NCI-H2227 treated with DMSO at 0.1 percent for 48 hours (cell line): ENCODE results near the gene VWA7.

Experiments used
- DNase-seq: peaks from one replicate; lab custom pipeline; 2025; lab: John Stamatoyannopoulos, UW

VWA7 gene

GRCh38 chr6:31729979-31730630 is 47.0 kb downstream of the VWA7 start:
- DNase-seq, result peak; percentile 87

GRCh38 chr6:31729515-31729978 is 47.6 kb downstream of the VWA7 start:
- peak; percentile 85 for DNase-seq

- DNase-seq, result no peak
Observed at GRCh38 chr6:31728767-31729514, 48.2 kb downstream of the VWA7 start, which contains the start of gene DDAH2. Gene DDAH2, minus strand, starts transcription at chr6:31729299. Its CDS starts 138 bp downstream, at chr6:31729161.

DNA sequence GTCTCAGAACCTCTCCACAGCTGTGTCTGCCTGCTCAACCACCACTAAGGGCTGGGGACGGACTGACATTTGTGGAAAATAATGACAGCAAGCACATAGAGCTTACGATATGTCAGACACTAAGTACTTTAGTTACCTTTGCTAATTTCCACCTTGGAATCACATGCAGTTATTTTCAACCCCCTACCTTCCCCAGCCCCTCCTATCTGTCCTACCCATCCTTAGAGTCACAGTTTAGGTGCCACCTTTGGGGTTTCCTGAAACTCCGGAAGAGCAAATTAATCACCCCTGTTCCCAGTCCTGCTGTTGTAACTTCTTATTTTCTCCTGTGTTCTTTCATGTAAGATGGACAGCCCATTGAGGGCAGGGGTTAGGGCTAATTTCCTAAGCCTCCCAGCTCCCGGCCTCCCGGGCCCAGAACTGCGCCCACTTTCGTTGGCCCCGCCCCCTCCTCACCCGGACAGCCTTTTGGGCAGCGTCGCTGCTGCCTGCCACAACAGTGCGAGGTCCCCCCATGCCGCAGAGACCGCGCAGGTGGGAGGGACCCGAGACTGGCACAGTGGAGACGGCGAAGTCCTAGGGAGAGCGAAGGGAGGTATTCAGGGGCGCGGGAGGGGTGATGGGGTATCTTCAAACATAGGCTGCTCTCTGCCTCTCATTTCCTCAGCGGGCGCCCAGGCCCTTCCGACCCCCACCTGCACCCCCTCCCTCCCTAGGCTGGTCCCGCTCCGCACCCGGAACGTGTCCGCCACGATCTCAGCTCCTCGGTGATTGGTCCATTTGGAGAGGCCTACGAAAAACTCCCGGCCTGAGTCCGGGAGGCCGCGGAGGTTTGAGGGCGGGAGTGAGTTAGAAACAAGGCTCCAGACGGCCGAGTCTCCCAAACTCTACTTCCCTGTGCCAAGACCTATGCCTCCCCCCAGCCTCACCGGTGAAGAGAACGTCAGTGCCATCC is 49.1 kb downstream of the VWA7 start:
- no peak for DNase-seq

DNA sequence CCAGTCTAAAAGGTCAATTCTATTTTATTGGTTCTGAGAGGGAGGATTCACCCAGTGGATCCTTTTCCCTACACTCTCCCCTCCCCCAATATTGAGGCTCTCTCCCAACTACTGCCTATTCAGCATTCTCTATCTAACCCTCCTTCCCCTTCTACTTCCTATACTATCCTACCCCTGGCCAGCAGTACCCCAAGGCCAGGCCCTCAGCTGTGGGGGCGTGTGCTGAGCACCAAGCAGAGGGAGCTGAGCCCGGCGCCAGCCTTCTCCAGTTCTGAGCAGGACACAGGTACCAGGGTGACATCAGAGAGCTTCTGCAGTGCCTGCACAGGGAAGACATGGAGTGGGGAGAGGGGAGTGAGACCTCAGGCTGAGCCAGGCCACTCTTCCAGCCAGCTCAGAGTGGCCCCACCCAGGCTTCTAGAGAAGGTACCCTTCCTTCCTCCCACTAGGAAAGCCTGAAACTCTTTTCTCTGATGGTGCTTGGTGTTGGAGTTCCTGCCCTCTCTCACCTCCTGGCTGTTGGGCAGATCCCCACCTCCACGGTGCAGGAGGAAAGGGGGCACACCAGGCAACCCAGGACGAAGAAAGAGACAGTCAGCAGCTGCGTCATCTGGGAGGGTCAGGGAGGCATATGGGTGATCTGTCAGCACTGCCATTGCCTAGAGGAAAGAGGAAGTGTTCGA is 50.0 kb downstream of the VWA7 start:
- no peak for DNase-seq

- no peak for DNase-seq
Observed at GRCh38 chr6:31725502-31726350, 51.4 kb downstream of the VWA7 start.

- DNase-seq, result no peak
Observed at GRCh38 chr6:31723980-31724691, 53.0 kb downstream of the VWA7 start.

- no peak for DNase-seq
Observed at GRCh38 chr6:31723245-31723979, 53.7 kb downstream of the VWA7 start, which contains the start of gene MPIG6B. Gene MPIG6B, plus strand, starts transcription at chr6:31723373. Its CDS starts 11 bp downstream, at chr6:31723384.

DNA sequence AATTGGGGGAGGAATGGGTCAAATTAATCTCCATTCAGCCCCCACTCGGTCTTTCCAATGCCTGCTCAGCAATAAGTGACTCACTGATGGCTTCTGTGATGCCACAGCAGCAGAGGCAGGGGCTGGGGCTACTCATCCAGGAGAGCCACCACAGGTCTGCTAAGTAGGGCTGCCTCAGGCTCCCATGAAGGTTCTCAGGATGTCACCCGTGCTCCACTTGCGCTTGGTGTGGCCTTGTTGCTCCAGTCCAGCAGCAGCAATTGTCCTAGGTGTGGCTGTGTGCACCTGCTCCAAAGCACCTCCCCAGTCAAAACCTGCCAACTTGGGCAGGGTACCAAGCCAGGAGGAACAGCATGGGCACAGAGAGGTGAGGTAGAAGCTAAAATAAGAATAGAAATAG is 55.0 kb downstream of the VWA7 start:
- DNase-seq, result no peak

GRCh38 chr6:31721351-31722020 is 55.6 kb downstream of the VWA7 start, which contains the start of gene LY6G6C:
Gene LY6G6C, minus strand, starts transcription at chr6:31721746. Its CDS starts 67 bp downstream, at chr6:31721679.
- DNase-seq, result no peak

- DNase-seq, result no peak
Observed at GRCh38 chr6:31720196-31720770, 56.8 kb downstream of the VWA7 start.

GRCh38 chr6:31719001-31719400 is 58.1 kb downstream of the VWA7 start:
- no peak for DNase-seq

GRCh38 chr6:31718265-31718664 is 58.9 kb downstream of the VWA7 start:
- no peak for DNase-seq

DNA sequence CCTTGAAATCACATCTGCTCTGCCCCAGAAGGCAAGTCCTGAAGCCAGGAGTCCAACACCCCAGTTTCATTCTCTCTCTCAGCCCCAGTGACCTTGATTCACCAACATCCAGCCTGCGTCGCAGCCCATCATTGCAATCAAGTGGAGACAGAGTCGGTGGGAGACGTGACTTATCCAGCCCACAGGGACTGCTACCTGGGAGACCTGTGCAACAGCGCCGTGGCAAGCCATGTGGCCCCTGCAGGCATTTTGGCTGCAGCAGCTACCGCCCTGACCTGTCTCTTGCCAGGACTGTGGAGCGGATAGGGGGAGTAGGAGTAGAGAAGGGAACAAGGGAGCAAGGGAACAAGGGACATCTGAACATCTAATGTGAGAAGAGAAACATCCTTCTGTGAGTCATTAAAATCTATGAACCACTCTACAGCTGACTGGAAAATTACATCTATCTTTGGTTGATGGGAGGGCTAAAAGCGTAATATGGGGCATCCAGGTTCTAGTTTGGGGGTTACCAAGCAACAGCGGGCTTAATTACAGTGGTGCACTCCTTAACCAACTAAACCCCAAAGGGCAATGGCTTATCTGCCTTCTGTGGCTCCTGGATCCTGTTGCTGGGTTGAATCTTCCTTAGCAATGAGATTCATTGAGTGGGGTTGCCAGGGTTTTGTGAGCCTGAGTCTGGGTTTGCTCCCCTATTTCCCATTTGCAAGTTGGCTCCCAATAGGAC is 59.5 kb downstream of the VWA7 start:
- no peak for DNase-seq
